ELR (cell line): Measurements from ENCODE around the gene SMARCD3.

Experiments
- DNase-seq: peaks from one replicate; pipeline ENCODE4 v3.0.0-alpha.2; 2015; ENCODE audit warnings: low read depth

SMARCD3 gene

DNA sequence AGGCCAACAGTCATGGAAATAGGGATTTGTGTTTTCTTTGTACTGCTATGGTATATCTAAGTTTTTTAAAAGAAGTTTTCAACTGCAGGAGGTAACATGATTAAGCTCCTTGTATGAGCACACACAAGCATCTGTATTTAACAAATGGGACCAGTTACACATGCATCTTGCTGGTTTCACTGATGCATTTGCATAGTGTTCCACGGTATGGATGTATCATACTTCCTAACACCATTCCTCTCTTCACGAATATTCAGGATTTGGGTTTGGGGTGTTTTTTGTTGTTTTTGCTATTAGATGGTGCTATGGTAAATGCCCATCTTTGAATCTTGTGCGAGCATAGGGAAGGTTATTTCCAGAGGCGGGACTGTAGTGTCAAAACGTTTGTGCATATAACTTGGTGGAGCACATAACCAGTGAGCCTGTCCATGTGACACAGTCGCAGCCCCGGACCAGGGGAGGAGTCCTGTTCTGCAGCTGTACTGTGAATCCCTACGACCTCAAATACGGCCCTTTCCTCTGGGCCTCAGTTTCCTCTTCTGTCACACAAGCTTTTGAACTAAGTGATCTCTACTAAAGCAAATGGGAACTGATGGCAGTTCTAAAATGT, 40.1 kb downstream of the SMARCD3 start:
- DNase-seq: no peak

DNA sequence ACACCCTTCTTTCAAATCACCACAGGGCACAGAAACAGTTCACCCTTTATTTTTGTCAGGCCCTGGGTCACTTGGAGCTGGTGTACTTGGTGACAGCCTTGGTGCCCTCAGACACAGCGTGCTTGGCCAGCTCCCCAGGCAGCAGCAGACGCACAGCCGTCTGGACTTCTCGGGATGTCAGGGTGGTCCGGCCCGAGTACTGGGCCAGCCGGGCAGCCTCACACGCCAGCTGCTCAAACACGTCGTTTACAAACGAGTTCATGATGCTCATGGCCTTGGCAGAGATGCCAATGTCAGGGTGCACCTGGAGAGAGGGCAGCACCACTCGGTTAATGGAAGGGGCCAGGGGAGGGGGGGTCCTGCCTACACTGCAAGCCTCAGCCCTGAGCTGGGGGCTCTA, 40.7 kb downstream of the SMARCD3 start:
- no peak for DNase-seq

DNA sequence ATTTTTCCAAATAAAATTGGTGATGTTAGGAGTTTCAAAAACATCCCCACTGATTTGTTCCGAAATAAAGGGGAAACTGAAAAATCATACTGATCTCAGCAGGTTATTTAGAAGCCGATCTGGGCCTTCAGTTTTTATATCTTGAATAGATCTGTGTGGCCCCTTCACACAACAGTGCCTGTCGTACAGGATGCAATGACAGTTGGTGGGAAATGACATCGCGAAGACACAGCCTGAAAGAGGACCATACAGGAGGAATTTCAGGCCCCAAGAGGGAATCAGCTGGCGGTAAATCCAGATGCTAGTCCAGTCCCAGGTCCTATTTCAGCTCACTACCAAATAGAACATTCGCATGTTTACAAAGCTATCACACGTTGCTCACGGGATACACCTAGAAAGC, 41.2 kb downstream of the SMARCD3 start:
- no peak for DNase-seq

DNA sequence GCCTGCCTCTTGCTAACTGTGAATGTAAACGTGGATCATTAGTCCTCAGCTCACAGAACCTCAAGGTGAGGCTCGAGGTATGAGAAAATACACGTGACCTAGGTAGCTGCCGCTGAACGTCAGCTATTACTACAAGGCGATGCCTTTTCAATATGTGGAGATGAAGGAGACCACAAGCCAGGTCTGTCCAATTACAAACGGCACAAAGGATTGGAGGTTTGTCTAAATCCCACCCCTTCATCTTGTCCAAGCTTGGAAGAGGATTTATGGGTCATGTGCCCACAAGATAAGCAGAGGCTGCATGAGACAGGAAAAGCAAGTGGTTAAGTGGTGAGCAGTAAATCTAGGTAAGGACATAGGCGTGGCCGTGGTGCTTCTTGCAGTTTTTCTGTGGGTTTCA, 41.6 kb downstream of the SMARCD3 start:
- no peak for DNase-seq

DNA sequence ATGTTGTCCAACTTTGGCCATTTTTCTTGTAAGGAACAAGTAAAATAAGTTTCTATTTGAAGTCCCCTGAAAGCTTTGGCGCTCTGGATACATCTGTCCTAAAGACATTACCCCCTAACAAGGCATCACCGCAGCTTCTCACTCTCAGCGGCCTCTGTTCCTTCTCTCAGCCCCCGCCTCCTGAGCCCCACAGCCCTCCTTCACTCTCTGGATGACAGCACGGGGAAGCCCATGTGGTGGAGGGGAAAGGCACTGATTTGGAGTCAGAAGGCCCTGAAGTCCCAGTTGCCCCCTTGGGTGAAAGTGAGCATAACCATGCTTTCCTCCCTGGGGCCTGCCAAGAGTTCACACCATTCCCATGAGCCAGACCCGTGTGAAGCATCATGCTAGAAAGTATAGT, 42.8 kb downstream of the SMARCD3 start:
- DNase-seq: no peak

DNA sequence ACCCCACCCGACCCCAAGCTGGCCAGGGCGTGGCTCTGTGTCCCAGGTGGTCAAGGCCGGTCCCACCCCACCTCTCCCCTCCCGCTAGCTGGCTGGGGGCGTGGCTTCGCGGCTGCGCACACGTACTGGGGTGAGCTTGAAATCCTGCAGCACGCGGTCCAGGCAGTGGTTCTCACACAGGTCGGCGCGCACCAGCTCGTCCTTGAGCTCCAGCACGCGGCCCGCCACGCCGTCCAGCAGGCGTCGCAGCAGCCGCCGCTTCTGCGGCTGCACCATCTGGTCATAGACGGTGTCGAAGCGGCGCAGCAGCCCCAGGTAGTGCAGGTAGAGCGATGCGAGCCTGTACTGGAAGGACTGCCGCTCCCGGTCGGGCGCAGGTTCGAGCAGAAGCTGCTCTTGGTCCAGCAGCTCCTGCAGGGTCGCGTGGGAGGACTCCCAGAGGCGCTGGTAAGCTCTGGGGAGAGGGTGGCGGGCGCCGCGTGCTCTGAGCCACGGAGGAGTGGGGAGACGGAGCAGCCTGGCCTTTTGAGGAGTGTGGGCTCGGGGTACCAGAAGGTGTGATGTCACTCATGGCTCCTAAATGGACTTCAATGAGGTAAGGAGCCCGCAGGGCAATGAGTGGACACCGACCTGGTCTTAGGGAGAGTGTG, 44.0 kb downstream of the SMARCD3 start:
- no peak for DNase-seq

DNA sequence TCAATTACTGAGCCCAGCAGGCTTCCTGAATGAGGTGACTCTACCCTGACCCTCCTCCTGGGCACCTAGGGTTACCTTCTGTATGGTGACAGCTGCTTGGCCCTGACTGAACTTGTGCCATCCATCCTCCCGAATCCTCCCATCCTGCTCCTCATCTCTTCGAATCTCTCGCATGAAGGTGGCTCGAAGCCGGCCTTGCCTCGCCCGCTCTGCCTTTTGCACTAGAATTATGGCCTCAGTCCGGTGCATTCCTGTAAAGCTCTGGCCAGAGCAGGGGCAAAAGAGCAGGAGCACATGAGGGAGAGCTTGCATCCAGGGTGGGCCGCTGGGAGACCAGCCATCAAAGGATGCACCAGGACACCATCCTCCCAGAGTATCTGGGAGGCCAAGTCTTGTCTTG, 45.7 kb downstream of the SMARCD3 start:
- no peak for DNase-seq

DNA sequence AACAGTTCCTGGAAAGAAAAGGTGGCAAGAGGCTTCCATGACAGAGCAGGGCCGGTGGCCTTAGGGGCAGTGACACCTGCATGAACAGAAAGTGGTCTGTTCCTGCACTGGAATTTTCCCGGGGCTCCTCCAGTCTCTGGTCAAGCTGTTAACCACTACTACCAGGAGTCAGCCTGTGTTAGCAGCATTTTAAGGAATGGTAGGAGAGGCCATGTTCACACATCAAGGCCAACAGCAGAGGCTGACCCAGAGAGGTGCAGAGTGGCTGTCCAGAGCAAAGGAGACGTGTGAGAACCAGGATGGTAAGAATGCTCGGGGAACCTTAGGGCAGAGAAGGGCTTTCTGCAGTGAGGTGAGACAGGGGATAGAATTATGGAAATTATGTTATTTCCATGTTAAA, 46.7 kb downstream of the SMARCD3 start:
- DNase-seq: no peak

DNA sequence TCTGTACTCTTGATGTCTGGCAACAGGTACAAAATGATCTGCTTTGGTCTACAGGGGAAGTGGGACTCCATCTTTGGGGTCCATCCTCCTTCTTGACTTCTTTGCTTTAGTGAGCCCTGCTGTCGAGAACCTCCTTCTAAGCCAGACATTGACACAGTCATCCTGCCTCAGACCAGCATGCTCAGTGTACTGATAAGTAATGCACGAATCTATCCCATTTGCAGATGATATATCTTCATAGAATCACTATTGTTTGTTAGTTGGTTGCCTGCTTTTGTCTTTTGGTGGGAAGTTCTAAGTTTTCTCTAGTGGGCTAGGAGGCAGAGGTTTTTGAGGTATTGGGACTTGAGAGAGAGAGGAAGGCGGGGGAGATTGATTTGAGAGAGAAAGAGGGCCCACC, 47.1 kb downstream of the SMARCD3 start:
- no peak for DNase-seq

DNA sequence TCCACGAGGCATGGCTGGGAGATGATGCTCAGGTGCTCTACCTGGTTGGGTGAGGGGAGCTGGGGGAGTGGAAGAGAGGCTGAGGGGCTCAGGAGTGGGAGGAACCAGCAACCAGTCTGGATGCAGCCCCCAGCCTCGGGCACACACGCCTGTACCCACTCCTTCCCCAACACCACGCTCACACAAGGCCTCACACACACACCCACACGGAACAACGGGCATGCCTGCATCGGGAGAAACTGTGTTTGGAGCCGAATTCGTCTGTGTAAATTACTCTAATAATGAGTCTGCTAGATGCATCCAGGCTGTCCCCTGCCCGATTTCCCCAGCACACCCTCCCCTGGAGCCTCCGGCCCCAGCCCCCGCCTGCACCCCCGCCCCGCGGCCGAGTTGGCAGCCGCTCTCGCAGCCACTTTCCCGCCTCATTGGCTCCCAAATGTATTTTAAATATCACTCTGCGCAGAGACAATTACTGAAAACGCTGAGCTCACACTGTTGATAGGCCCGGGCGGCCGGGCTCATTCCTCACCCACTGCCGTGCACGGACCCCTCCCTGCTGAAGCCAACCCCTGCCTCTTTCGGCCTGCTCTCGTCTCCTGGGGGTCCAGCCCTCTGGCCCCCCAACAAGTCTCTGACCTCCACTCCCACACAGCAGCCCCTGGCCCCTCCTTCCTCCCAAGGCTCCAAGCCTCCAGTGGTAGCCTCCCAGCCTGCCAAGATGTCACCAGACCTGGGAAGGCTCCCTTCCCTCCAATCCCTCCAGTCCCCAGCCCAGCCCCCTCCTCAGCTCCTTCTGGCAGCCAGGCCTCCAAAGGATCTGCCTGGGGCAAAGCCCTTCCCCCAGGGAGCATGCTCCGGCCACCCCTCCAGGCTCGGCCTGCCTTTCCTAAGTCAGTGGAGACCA, 49.3 kb downstream of the SMARCD3 start:
- DNase-seq: no peak

DNA sequence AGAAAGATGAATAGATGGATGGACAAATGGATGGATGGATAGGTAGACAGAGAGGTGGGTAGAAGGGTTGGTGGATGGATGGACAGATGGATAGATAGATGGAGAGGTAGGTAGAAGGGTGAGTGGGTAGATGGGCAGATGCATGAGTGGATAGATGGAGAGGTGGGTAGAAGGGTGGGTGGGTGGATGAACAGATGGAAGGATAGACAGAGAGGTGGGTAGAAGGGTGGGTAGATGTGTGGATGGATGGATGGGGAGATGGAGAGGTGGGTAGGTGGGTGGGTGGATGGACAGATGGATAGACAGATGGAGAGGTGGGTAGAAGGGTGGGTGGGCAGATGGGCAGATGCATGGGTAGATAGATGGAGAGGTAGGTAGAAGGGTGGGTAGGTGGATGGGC, 50.6 kb downstream of the SMARCD3 start:
- no peak for DNase-seq

DNA sequence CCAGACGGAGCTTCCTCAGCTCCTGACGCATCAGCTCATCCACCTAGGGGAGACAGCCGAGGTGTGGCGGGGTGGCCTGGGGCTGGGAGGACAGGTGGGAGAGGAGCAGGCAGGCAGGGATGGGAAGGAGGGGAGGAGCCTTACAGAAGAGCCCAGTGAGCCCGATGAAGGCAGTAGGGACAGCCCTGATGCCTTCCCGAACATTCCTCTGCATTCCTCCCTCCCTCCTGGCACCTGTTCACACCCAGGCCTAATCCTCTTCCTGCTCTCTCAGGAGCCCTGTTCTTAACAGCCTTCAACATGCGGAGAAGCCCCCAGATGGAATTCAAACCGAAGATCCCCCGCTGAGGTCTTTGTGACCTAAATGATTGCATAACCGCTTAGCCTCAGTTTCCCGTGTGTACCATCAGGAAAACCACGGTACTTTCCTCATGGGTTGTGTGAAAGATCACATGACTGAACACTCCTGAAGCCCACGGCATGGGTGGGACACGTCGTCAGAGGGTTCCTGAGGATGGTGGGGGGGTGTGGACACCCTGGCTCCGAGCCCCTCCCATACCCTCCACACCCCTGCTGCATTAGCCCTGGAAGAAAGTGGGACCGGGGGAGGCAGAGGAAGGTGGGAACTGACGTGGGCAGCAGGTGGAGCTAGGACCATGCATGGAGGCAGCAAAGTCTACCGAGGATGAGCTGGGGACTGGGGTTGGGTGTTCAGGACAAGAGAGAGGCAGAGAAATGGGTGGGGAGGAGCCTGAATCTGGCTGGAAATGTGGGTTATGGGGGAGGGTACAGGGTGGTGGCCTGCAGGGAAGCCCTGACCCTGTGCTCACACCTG, 52.7 kb downstream of the SMARCD3 start:
- DNase-seq: no peak

DNA sequence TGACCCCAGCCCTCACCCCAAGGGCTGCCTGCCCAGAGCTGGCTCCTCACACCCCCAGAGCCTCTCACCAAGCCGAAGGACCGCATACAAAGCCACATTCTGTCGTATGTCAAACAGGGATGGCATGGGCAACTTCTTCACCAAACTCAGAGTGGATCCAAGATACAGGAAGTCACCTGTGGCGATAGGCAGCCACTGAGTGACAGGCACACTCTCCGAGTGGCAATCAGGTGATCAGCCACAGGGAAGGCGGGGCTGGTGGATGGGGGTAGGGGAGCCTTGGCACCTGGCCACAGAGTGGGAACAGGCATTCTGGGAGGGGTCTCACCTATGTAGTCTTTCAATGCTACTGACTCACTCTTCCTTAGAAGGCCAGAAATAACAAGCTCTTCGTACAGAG, 54.3 kb downstream of the SMARCD3 start:
- DNase-seq: no peak

DNA sequence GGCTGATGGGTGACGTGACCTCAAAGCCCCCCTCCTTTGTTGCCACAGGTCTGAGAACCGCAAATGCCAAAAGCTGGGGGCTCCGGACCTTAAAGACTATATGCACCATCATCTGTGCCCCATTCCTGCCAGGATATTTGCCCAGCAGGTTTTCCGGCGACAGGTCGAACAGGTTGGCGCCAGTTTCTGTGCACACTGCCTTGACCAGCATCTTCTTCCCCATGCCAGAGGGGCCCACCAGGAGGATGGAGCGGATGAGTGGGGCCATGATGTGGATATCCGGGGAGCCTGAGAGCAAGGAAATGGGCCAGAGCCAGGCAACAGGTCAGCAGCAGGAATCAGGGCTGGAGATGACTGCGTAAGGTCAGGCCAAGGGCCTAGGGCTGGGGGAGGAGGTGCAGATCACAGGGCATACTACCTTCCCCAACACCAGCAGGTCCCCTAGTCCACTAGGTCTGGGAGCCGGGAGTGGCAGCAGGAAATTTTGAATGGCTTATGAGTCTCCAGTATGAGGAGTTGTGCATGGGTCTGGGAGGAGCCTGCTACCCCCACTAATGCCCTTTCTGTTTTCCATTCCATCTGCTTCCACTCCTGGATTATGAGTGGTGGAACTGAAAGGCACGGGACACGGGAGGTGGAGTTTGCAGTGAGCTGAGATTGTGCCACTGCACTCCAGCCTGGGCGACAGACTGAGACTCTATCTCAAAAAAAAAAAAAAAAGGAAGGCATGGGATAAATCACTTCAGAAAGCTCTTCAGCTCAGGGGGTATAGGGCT, 55.1 kb downstream of the SMARCD3 start:
- no peak for DNase-seq

DNA sequence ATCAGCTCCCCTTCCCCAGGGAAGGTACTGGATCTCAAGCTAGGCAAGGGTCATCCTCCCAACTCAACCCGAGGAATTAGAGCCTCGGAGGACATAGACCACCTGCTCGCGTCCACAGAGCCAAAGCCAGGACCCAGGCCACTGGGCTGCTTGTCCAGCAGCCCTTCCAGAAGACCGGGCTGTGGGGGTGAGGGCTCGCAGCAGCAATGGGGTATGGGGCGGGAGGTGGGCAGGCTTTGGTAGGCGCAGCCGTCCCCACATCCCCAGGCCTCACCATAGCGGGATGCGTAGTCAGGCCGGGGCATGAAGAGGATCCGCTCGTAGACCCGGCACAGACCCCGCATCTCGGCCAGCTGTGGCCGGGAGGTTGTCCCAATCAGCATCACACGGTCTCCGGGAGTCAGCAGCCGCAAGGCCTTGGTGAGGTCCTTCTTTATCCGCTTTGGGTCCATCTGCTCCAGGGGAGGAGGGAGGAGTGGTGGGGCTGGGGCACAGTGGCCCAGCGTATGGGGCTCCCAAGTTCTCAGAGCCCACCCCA, 56.4 kb downstream of the SMARCD3 start:
- DNase-seq: no peak

DNA sequence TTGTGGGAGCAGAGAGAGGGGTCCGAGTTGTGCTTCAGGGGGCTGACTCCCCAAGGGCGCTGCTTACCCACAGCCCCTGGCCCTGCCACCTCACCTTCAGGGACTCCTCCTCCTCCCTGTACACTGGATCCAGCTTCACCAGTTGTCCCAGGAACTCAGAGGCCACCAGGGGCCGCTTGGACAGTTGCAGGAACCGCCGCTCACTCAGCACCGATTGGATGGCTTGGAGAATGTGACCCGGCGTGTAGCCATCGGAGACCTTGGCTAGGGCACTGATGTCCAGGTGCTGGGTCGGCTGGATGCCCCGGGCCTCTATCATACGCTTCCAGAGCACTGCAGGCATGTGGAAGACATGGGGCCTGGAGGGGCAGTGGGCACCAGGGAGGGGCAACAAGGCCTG, 57.0 kb downstream of the SMARCD3 start:
- DNase-seq: no peak

DNA sequence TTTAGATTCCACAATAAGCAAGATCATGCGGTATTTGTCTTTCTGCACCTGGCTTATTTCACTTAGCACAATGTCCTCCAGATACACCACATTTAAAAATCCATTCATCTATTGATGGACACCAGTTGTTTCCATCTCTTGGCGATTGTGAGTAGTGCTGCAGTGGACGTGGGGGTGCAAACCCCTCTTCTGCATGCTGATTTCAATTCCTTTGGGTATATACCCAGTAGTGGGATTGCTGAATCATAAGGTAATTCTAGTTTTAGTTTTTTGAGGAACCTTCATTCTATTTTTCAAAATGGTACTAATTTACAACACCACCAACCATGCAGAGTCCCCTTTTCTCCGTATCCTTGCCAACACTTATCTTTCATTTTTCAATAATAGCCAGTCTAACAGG, 59.5 kb downstream of the SMARCD3 start:
- DNase-seq: no peak
